Dendritic cell treated with granulocyte-macrophage colony-stimulating factor and Interleukin-4, amounts not matched to agents 40 ng/mL and 50 ng/mL, for 4 days (primary cell): ENCODE measurements around the gene HACD2.

Experiments used
- H3K27ac Mint-ChIP-seq: one replicate; pipeline ENCODE4 v1.8.0; 2022; ENCODE audit warnings: mild to moderate bottlenecking, mixed read lengths
- H3K27me3 Mint-ChIP-seq: one replicate; pipeline ENCODE4 v1.8.0; 2022; ENCODE audit warnings: mild to moderate bottlenecking, mixed read lengths
- H3K36me3 Mint-ChIP-seq: one replicate; pipeline ENCODE4 v1.8.0; 2022; ENCODE audit warnings: low read depth, mixed read lengths
- H3K4me1 Mint-ChIP-seq: one replicate; pipeline ENCODE4 v1.8.0; 2022; ENCODE audit warnings: low read depth, mixed read lengths
- H3K4me3 Mint-ChIP-seq: one replicate; pipeline ENCODE4 v1.8.0; 2022; ENCODE audit warnings: mild to moderate bottlenecking, moderate library complexity, mixed read lengths
- H3K9me3 Mint-ChIP-seq: one replicate; pipeline ENCODE4 v1.8.0; 2022; ENCODE audit warnings: mixed read lengths
- intact Hi-C: fragments of 100-400 bp; cut with micrococcal nuclease; formaldehyde crosslinking; loops from one replicate; pipeline ENCODE4 v1.15.0; 2022

HACD2 gene

GRCh38 chr3:123584988-123585937 lies at the start of gene HACD2:
Gene HACD2, minus strand, starts transcription at chr3:123585053. Its CDS starts 26 bp downstream, at chr3:123585027.
- Mint-ChIP-seq H3K36me3 (peaks cover 43% of the 10 kb centered on the region), H3K4me3 (no peak within 1 kb of the TSS), H3K4me1 (peaks cover 16% of the 10 kb centered on the region), H3K9me3 (peaks cover 10% of the 10 kb centered on the region), H3K27ac (no peak within 1 kb of the TSS), H3K27me3 (no peaks in the 10 kb centered on the region)
- intact Hi-C loops: loop anchor here (2.0 kb wide), 1 partner anchor 34 kb away; no protein-coding TSS in a partner anchor

GRCh38 chr3:123634149-123635051 lies 49.5 kb upstream of the HACD2 start:
- H3K4me3 Mint-ChIP-seq: no peak overlapping the region
- no peaks in the 10 kb centered on the region for H3K36me3 Mint-ChIP-seq
- intact Hi-C loops: no loop called here
- H3K27ac Mint-ChIP-seq: peak overlapping the region; percentile 55
- H3K9me3 Mint-ChIP-seq: no peaks in the 10 kb centered on the region
- H3K4me1 Mint-ChIP-seq: peaks cover 22% of the 10 kb centered on the region
- peaks cover 8% of the 10 kb centered on the region for H3K27me3 Mint-ChIP-seq

GRCh38 chr3:123633530-123633929 lies 48.7 kb upstream of the HACD2 start:
- Mint-ChIP-seq H3K9me3 (no peaks in the 10 kb centered on the region), H3K27ac (peak overlapping the region; percentile 55), H3K36me3 (no peaks in the 10 kb centered on the region), H3K4me1 (peaks cover 22% of the 10 kb centered on the region), H3K27me3 (peaks cover 2% of the 10 kb centered on the region), H3K4me3 (no peak overlapping the region)
- intact Hi-C loops: no loop called here

- intact Hi-C loops: no loop called here
- no peaks in the 10 kb centered on the region for H3K36me3 Mint-ChIP-seq
- peak overlapping the region; percentile 51 for H3K27ac Mint-ChIP-seq
- H3K9me3 Mint-ChIP-seq: no peaks in the 10 kb centered on the region
- no peak overlapping the region for H3K4me3 Mint-ChIP-seq
- H3K27me3 Mint-ChIP-seq: peaks cover 1% of the 10 kb centered on the region
- H3K4me1 Mint-ChIP-seq: peaks cover 22% of the 10 kb centered on the region
Measured at GRCh38 chr3:123632161-123632655, 47.4 kb upstream of the HACD2 start.

- peak overlapping the region; percentile 27 for H3K27ac Mint-ChIP-seq
- no peaks in the 10 kb centered on the region for H3K9me3 Mint-ChIP-seq
- peaks cover 23% of the 10 kb centered on the region for H3K4me1 Mint-ChIP-seq
- peaks cover 1% of the 10 kb centered on the region for H3K27me3 Mint-ChIP-seq
- no peak overlapping the region for H3K4me3 Mint-ChIP-seq
- intact Hi-C loops: no loop called here
- H3K36me3 Mint-ChIP-seq: no peaks in the 10 kb centered on the region
Measured at GRCh38 chr3:123629747-123630047, 44.8 kb upstream of the HACD2 start.

GRCh38 chr3:123628996-123629746 lies 44.3 kb upstream of the HACD2 start:
- Mint-ChIP-seq H3K4me1 (peaks cover 23% of the 10 kb centered on the region), H3K27me3 (peaks cover 1% of the 10 kb centered on the region), H3K36me3 (no peaks in the 10 kb centered on the region), H3K9me3 (no peaks in the 10 kb centered on the region), H3K27ac (peak overlapping the region; percentile 27), H3K4me3 (no peak overlapping the region)
- intact Hi-C loops: no loop called here

- Mint-ChIP-seq H3K9me3 (no peaks in the 10 kb centered on the region), H3K27ac (no peak overlapping the region), H3K36me3 (no peaks in the 10 kb centered on the region), H3K27me3 (peaks cover 1% of the 10 kb centered on the region), H3K4me3 (no peak overlapping the region), H3K4me1 (peaks cover 23% of the 10 kb centered on the region)
- intact Hi-C loops: no loop called here
Measured at GRCh38 chr3:123627673-123628670, 43.1 kb upstream of the HACD2 start.

- Mint-ChIP-seq H3K4me3 (no peak overlapping the region), H3K27me3 (peaks cover 1% of the 10 kb centered on the region), H3K9me3 (no peaks in the 10 kb centered on the region), H3K36me3 (no peaks in the 10 kb centered on the region), H3K27ac (no peak overlapping the region), H3K4me1 (peaks cover 25% of the 10 kb centered on the region)
- intact Hi-C loops: no loop called here
Measured at GRCh38 chr3:123626881-123627280, 42.0 kb upstream of the HACD2 start.

- H3K9me3 Mint-ChIP-seq: no peaks in the 10 kb centered on the region
- intact Hi-C loops: no loop called here
Measured at GRCh38 chr3:123624302-123624701, 39.4 kb upstream of the HACD2 start.

GRCh38 chr3:123623346-123623880 lies 38.6 kb upstream of the HACD2 start:
- Mint-ChIP-seq H3K27ac (no peak overlapping the region), H3K27me3 (no peaks in the 10 kb centered on the region), H3K36me3 (no peaks in the 10 kb centered on the region), H3K9me3 (no peaks in the 10 kb centered on the region), H3K4me3 (no peak overlapping the region), H3K4me1 (peaks cover 46% of the 10 kb centered on the region)
- intact Hi-C loops: no loop called here

More at GRCh38 chr3:123624302-123624701, 39.4 kb upstream of the HACD2 start:
- H3K27ac Mint-ChIP-seq: no peak overlapping the region
- peaks cover 39% of the 10 kb centered on the region for H3K4me1 Mint-ChIP-seq
- H3K27me3 Mint-ChIP-seq: no peaks in the 10 kb centered on the region
- H3K4me3 Mint-ChIP-seq: no peak overlapping the region
- H3K36me3 Mint-ChIP-seq: no peaks in the 10 kb centered on the region

- Mint-ChIP-seq H3K36me3 (no peaks in the 10 kb centered on the region), H3K9me3 (no peaks in the 10 kb centered on the region), H3K27ac (peak overlapping the region; percentile 65), H3K4me1 (peaks cover 52% of the 10 kb centered on the region), H3K27me3 (no peaks in the 10 kb centered on the region), H3K4me3 (no peak overlapping the region)
- intact Hi-C loops: no loop called here
Measured at GRCh38 chr3:123622766-123623165, 37.9 kb upstream of the HACD2 start.

- H3K4me1 Mint-ChIP-seq: peaks cover 58% of the 10 kb centered on the region
- no peaks in the 10 kb centered on the region for H3K27me3 Mint-ChIP-seq
- no peaks in the 10 kb centered on the region for H3K9me3 Mint-ChIP-seq
- peak overlapping the region; percentile 65 for H3K27ac Mint-ChIP-seq
- H3K36me3 Mint-ChIP-seq: no peaks in the 10 kb centered on the region
- intact Hi-C loops: no loop called here
- no peak overlapping the region for H3K4me3 Mint-ChIP-seq
Measured at GRCh38 chr3:123621850-123622189, 37.0 kb upstream of the HACD2 start.
